GM19351 (cell line): ENCODE results near the gene PSMD12.
A peak's percentile ranks its signal among the peaks of the same experiment; 100 is the strongest.
"Not testable (repeated sequence)": the region's sequence is repeated elsewhere in the genome, so short reads cannot be mapped to it uniquely, and the experiment has no call there.

Source experiments
- ATAC-seq: cut with Tn5 transposase; IDR thresholded peaks from one replicate; pipeline ENCODE4 v1.9.1; 2021; ENCODE audit warnings: mild to moderate bottlenecking, moderate library complexity; ENCODE audit not compliant: unreplicated experiment

PSMD12 gene

GRCh38 chr17:67366193-67367157 lies at the start of gene PSMD12:
Gene PSMD12, minus strand, starts transcription at chr17:67366577. Its CDS starts 58 bp downstream, at chr17:67366519.
- peak; percentile 86 for ATAC-seq

- no peak for ATAC-seq
Measured at GRCh38 chr17:67415291-67415690, 48.9 kb upstream of the PSMD12 start.

- no peak for ATAC-seq
Measured at GRCh38 chr17:67414559-67414958, 48.2 kb upstream of the PSMD12 start.

GRCh38 chr17:67414130-67414529 lies 47.8 kb upstream of the PSMD12 start:
- no peak for ATAC-seq

- no peak for ATAC-seq
Measured at GRCh38 chr17:67413388-67413787, 47.0 kb upstream of the PSMD12 start.

GRCh38 chr17:67412941-67413340 lies 46.6 kb upstream of the PSMD12 start:
- no peak for ATAC-seq

GRCh38 chr17:67412032-67412431 lies 45.7 kb upstream of the PSMD12 start:
- no peak for ATAC-seq

- no peak for ATAC-seq
Measured at GRCh38 chr17:67411397-67411796, 45.0 kb upstream of the PSMD12 start.

- ATAC-seq = not testable (repeated sequence)
Measured at GRCh38 chr17:67408455-67408830, 42.1 kb upstream of the PSMD12 start.

- no peak for ATAC-seq
Measured at GRCh38 chr17:67403483-67403882, 37.1 kb upstream of the PSMD12 start.

GRCh38 chr17:67403065-67403464 lies 36.7 kb upstream of the PSMD12 start:
- no peak for ATAC-seq

GRCh38 chr17:67401598-67402504 lies 35.5 kb upstream of the PSMD12 start:
- no peak for ATAC-seq

GRCh38 chr17:67401106-67401505 lies 34.7 kb upstream of the PSMD12 start:
- ATAC-seq = no peak

- ATAC-seq = no peak
Measured at GRCh38 chr17:67400193-67400592, 33.8 kb upstream of the PSMD12 start.

GRCh38 chr17:67399676-67400075 lies 33.3 kb upstream of the PSMD12 start:
- ATAC-seq = no peak

GRCh38 chr17:67393809-67394397 lies 27.5 kb upstream of the PSMD12 start:
- no peak for ATAC-seq

GRCh38 chr17:67392111-67392510 lies 25.7 kb upstream of the PSMD12 start:
- ATAC-seq = no peak

- peak; percentile 92 for ATAC-seq
Measured at GRCh38 chr17:67390646-67391361, 24.4 kb upstream of the PSMD12 start.

GRCh38 chr17:67390006-67390645 lies 23.7 kb upstream of the PSMD12 start:
- no peak for ATAC-seq

- no peak for ATAC-seq
Measured at GRCh38 chr17:67388986-67389385, 22.6 kb upstream of the PSMD12 start.
